T-helper 2 cell (primary cell): ENCODE measurements around the gene BLCAP.
"Not testable (repeated sequence)": the region's sequence is repeated elsewhere in the genome, so short reads cannot be mapped to it uniquely, and the experiment has no call there.

Experiments used
- DNase-seq, 5 experiments: peaks; one replicate each; pipeline versions ENCODE4 v3.0.0 to v3.0.0-alpha.2; 2012 to 2022

Gene BLCAP

DNA sequence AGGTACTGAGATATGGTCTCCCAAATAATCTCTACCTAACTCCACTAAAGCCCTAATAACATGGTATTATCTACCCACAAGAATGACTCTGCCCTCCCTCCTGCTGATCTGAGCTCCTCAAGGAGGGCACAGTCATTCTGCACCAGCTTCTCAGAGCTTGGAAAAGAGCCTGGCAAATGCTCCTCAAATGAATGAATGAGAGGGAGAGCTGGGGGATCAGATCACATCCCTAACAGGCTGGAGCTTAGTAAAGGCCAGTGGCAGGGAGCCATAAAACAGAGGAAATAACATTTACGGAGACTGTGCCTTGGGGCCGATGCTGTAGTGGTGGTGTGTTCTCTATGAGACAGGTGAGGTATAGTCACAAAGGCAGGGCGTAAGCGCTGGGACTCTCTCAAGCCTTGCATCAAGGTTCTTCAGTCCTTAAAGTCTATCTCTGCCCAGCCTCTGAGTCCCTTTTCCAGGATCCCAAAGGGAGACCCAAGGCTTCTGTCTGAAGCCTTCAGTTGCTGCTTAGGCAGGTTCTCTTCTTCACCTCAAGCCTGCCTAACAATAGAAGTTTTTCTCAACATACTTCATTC lies 13.8 kb downstream of the BLCAP start:
- no peak for DNase-seq

DNA sequence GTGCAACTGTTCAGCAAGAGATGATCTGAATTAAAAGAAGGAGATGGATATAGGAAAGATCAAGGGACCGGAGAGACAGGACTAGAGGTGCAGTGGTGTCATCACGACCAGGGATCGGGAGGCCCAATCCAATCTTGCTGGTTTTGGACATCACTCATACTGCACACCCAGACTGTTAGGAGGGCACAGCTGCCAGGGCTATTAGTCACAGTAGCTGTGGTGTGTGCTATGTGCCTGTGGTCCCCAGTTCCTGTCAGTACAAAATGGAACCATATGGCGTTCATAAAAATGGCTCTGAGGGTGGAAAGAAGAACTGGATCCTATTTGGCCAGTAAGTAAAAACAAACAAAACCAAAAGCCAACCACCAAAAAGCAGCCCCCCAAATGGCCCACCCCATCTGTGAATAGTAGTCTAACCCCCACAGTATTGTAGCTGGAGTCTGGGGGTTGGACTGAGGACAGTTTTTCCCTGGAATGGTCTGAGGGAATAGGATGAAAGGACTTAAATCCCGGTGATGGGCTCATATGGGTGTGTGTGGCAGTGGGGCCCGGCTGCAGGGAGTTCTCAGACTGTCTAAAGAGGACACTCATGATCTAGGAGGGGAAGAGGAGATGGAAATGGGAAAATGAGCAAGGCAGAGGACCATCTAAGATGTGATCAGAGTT lies 15.9 kb downstream of the BLCAP start:
- DNase-seq, result no peak

DNA sequence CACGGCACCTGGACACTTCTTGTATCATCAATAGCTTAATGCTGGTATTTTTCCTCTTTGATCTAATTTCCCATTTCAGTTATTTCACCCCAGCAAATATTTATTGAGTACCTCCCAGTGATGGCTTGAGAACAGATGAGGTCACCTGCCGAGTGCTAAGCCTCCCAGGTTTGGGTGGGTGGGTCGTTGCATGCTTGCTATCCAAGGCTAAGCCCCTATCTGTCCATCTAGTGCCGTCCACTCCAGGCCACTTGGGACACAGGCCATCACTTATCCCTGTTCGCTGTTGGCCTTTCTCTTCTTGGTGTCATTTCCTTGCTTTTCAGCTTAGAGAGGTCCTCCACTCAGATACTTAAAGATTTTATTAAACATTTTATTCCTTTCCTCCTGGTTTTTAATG lies 17.4 kb downstream of the BLCAP start:
- DNase-seq, result no peak

DNA sequence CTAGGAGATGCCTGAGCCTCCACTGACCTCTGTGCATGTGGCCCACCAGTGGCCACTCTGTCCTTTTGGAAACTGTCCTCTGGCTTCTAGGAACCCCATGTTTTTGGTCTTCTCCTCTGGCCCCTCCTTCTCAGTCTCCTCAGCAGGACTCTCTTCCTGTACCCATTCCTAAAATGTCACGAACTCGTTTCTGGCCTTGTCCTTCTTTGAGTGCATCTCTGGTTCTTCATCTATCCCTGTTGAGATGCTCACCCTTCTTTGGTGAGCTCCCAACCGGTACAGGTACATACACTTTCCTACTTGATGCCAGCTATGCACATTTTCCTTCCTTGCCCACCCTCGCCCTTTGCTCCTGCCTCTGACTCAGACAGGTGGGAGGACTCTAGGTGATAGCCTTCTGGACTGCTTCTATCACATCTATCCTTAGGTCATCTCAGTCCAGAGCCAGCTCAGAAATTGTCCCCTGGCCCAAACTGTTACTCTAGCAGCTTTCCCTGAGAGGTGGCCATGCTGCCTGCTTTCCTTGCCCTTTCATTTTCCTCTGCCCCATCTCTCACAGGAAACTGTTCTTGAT lies 21.4 kb downstream of the BLCAP start:
- no peak for DNase-seq

DNA sequence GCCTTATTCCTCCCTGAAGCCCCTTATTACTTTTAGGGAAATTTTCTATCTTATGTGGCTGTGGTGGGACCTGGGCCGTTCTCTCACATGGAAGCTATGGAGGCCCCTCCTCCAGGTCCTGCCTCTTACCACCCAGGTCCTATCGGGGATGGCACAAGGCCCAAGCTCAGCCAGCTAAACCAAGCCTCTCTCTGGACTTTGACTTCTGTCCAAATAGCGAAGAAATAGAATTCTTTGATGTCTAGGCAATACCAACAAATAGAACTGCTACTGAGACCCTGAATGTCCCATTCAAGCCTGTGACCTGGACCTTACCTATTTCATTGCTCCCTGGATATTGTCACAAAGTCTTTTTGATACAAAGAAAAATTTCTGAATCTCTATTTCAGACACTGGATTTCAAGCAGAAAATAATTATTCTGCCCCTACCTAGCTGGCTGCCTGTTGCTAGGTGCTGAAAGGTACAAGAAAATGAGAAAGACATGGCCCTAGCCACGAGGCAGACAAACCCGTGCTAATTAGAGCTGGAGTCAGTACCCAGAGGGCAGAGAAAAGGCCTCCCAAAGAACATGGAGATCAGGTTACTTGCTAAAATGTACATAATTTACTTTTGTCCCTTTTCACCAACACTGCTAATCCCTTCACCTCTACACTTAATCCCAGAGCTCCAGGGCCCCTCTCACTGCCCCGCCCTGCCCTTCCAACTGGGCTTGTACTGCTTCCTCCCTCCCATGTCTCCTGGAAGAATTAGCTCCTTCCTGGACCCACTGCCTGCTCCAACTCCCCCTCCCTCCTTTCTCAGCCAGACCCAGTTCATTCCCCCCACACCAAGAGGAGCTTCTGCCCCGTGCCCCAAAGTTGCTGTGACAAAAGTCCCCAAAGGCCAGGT lies 22.2 kb downstream of the BLCAP start:
- DNase-seq, result no peak

DNA sequence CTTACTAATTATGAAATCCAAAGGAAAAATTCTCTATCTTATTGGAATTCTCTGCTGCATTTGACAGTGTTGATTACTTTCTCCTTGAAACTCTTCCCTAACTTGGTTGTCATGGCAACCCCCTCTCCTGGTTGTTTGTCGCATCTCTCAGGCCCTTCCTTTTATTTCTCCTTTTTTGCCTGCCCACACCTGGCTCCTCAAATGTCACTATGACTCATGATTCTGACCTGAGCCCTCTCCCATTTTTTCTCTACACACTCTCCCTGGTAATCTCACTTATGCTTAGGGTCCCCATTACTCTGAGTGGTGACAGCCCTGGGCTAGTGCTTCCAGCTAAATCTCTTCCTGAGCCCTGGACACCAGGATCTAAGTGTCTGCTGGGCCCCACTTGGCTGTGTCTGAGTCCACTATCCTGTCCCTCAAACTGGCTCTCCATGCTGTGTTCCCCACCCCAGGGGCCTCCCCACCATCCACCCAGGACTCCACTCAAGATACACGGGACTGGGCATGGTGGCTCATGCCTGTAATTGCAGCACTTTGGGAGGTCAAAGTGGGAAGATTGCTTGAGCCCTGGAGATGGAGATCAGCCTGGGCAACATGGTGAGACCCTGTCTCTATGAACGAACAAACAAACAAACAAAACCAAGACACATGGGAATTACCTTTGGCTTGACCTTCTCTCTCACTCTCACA lies 23.1 kb downstream of the BLCAP start:
- DNase-seq, result no peak

DNA sequence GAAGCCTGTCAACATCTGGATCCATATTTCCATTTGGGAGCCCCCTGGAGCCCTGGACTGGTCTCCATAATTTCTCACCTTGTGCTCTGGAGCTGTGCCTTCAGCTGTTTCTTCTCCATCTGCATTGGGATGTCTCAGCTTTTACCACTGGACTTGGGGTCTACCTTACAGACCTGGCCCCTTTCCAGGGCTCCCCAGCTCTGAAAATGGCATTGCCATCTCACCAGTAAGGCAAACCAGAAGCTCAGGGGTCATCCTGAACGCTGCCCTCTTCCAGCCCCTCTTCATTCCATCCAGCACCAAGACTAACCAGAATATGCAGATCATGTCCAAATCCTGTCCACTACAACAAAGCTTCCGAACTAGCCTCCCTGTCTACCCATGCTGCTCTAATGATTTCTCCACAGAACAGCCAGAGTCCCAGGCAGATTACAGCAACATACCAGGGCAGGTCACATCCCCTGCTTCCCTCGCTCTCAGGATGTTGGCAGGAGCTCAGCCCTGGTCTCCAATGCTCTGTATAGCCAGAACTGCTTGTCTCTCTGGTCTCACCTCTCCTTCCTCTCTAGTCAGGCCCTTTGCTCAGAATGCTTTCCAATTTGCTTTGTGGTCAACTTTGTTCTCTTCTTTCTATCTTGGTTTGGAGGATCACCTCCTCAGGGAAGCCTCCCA lies 24.3 kb downstream of the BLCAP start:
- DNase-seq, result no peak

DNA sequence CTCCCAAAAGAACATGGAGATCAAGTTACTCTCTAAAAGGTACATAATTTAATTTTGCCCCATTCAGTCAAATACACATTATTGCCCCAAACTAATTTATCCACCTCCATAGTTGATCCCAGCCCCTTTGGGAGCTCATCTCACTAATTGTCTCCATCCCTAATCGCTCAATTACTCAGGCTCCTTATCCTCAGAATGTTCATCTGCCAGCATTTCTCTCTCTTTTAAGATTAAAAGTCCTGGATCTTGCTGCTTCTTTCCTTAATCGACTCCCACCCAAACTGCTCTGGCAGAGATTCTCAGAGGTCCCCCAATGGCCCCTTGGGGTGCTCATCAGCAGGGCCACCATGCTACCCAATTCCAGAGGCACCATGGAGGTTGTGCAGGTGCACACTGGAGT lies 25.0 kb downstream of the BLCAP start:
- no peak for DNase-seq

DNA sequence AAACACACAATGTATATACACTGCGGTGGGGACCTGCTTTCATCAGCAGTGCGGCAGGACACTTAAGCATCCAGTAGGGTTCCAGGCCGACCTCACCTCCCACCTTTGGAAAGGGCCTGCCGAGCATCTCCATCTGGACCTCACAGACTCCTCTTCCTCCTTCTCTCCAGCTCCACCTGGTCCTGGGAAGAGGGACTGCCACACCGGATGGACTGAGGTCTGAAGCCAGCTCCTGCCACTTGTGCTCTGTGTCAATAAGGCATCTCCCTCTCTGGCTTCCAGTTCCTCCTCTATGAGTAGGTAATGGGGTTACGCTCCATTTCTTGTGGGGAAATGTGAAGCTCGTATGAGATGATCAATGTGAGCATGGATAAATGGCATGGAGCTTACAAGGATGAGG lies 25.7 kb downstream of the BLCAP start:
- no peak for DNase-seq

DNA sequence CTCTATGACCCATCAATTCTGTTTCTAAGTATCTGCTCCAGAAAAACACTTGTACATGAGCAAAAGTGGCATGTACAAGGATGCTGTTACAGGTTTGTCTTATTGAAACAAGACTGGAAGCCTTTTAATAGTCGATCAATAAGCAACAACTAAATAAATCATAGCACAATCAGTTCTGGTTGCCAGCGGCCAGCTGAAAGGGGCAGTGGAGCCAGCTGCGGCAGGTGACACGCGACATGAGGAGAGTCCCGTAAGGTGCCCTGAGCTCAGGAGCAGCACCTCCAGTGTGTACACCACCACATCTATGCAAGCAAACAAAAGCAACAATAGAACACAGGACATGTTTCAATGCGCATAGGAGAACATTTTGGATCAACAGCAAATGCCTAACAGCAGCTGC lies 27.4 kb downstream of the BLCAP start:
- no peak for DNase-seq

DNA sequence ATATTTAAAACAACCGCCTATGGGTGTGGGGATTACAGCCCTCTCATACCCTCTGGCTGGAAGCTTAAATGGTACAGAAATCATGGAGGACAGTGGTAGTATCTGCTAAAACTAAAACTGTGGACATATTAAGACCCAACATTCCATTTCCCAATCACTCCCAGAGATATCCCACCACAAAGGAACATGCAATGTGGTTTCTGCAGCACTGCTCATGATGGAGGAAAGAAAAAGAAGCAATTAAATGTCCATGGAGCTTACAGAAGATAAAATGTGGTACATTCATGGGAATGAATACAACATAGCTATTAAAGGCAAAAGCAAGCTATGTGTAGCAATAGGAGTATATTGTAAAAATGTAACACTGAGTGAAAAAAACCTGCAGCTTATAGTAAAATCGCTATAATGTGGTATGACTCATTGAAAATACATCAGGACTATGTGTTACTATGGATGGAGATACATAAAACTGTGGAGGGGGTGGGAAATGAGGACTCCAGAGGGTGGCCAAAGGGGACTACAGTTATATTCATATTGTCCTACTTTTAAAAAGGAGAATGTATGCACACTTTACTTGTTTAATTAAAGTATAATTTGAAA lies 29.5 kb downstream of the BLCAP start:
- no peak for DNase-seq

DNA sequence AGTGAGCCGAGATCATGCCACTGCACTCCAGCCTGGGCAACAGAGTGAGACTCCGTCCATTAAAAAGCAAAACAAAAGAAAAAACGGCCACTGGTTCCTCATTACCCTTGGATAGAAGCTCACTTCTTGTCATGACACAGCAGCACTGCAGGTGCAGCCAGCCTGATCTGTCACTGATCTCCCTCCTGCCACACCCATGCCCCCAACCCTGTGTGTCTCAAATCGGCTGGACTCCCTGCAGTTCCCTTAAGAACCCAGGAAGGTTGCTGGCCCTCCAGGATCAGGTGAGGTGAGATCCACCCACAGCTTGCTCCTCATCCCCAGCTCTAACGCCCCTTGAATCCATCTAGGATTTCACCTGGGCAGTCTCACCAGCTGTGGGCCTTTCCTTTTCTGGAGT lies 32.9 kb downstream of the BLCAP start:
- no peak for DNase-seq

DNA sequence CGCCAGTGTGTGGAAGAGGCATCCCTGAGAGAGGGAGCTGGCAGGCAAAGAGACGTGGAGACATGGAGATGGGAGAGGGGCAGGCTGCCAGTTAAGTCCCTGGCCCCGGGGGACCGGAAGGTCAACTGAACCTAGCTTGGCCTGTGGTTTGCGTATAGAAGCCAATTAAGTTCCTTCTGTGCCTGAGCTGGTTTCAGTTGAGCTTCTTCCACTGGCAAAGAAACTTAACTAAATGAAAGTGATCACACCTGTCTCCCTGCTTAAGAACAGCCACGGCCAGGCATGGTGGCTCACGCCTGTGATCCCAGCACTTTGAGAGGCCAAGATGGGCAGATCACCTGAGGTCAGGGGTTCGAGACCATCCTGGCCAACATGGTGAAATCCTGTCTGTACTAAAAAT lies 33.4 kb downstream of the BLCAP start:
- DNase-seq, result no peak

DNA sequence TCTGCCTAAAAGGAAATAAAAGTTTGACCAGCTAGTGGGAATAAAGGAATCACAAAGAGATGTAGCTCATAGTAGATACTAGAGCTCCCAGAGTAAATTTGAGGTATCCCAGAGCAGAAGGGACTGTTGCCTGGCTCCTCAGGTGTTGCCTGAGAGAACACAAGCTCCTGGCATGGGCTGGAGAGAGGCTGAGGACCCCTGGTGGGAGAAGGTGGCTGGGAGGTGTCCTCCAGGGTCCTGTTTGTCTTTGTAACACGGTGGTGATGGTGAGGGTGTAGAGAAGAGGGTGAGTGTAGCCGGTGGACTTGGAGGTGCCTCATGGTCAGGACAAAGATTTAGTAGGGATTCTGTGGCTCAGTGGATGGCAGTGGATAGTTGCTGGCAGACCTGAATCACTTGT lies 34.7 kb downstream of the BLCAP start:
- no peak for DNase-seq

DNA sequence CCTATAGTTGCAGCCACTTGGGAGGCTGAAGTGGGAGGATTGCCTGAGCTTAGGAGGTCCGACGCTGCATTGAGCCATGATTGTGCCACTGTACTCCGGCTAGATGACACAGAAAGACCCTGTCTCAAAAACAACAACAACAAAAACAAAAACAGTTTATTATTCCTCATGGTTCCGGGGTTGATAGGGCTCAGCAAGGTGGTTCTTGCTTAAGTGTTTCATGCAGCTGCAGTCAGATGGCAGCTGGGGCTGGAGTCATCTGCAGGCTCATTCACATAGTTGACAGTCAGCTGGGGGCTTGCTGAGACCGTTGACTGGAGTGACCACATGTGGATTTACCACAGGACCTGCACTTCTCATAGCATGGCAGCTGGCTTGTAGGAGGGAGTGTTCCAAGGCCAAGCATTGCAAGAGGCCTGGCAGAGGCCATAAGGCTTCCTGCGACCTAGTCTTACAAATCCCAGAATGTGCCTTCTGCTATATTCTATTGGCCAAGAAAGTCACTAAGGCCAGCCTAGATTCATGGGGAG lies 35.5 kb downstream of the BLCAP start:
- DNase-seq, result no peak

DNA sequence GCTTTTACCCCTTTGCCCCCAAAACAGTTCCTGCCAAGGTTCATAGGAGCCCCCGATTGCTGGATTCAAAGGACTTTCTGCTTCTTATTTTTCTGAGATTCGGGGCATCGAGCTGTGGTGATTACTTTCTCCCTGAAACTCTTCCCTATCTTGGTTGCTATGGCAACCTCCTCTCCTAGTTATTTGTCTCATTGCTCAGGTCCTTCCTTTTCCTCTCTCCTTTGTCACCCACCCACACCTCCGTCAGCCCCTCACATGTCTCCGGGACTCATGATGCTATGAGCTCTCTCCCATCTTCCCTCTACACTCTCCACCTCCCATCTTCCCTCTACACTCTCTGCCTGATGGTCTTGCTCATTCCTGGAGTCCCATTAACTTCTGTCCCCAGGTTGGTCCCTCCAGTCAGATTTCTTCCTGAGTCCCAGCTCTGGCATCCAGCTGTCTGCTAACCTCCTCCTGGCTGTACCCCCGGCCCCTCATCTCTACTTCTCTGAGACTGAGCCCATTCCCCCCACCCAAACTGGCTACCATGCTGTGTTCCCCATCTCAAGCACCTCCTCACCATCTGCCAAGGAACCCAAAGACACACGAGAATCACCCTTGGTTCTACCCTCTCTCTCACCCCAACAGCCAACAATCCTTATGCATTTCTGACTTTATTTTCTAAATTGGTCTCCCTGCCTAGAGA lies 36.9 kb downstream of the BLCAP start:
- DNase-seq, result no peak

DNA sequence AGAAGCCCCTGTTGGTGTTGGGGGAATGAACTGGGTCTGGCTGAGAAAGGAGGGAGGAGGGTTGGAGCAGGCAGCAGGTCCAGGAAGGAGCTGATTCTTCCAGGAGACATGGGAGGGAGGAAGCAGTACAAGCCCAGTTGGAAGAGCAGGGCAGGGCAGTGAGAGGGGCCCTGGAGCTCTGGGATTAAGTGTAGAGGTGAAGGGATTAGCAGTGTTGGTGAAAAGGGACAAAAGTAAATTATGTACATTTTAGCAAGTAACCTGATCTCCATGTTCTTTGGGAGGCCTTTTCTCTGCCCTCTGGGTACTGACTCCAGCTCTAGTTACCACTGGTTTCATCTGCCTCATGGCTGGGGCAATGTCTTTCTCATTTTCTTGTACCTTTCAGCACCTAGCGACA lies 41.5 kb downstream of the BLCAP start:
- not testable (repeated sequence) for DNase-seq

DNA sequence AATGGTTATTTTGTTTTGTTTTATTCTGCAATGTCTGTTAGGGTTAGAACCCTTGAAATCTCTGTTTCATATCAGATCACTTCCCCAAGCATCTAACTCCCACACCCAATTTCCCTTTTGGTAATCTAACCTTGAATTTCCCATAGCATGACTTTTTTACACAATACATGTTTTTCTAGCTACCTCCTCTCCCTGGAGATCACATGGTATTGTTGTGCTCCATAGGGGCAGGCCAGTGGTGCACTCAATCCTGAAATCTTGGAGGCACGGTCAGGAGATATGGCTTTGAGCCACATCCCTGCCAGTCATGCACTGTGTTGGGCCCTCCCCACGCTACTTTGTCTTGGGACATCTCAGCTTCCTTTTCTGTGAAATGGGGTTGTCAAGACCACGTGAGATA lies 43.3 kb downstream of the BLCAP start:
- DNase-seq, result no peak

DNA sequence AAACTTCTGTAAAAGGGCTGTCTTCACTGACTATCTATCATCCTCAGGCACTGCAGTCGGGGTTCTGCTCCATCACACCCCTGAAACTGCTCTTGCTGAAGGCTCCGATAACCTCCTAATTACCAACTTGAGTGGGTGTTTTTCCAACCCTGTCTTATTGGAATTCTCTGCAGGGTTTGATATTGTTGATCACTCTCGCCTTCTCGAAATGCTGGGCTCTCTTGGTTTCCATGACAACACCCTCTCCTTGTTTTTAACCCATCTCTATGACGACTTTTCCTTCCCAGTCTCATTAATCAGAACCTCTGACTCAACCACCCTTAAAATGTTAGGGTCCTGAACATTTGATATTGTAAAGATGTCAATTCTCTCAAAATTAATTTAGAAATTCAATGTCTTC lies 46.1 kb downstream of the BLCAP start:
- no peak for DNase-seq

DNA sequence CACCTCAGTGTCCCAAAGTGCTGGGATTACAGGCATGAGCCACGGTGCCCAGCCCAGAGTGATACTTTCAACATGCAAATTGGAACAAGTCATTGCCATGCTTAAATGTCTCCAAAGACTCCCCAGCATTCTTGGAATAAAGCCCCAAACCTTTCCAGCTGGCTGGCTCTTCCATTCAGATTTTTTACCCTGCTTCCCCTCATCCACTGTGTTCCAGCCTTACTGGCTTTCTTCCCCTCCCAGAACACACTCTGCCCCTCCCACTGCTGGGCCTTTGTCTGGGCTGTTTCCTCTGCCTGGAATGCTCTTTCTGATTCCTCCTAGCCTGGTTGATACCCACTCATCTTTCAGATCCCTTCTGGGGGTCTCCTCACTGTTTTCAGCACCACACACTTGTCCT lies 46.8 kb downstream of the BLCAP start:
- no peak for DNase-seq
